NCI-H82 treated with DMSO at 0.1 percent for 48 hours (cell line): ENCODE measurements around the gene HIRA.
"Not testable (repeated sequence)": the region's sequence is repeated elsewhere in the genome, so short reads cannot be mapped to it uniquely, and the experiment has no call there.

Experiments
- DNase-seq: peaks from one replicate; lab custom pipeline; 2025; ENCODE audit not compliant: unreplicated experiment; lab: John Stamatoyannopoulos, UW

Gene HIRA

GRCh38 chr22:19331474-19331873 is 100.1 kb downstream of the HIRA start:
- DNase-seq, result no peak

DNA sequence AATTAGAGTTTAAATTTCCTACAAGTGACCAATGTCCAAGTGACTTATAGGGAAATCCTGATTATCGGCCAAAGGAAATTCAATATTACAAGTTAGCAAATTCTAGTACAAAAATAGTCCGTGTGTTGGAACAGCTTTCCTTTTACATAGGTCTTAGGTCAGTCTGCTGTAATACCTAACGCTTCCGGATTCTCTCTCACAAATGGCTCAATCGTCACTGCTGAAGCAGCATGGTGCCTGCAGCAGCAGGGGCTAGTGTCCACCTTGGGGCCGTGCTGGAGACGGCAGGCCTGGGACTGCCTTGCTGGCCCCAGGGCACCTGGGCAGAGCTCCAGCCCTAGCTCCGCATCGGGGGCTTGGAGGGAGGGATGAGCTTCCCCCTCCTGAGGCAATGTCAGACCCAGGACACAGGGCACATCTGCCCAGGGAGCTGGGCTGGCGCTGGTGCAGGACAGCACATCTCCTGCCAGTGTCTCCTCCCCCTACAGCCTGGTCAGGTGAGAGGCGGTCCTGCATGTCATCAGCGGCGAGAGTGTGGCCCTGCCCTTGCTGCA is 100.6 kb downstream of the HIRA start:
- DNase-seq, result no peak

DNA sequence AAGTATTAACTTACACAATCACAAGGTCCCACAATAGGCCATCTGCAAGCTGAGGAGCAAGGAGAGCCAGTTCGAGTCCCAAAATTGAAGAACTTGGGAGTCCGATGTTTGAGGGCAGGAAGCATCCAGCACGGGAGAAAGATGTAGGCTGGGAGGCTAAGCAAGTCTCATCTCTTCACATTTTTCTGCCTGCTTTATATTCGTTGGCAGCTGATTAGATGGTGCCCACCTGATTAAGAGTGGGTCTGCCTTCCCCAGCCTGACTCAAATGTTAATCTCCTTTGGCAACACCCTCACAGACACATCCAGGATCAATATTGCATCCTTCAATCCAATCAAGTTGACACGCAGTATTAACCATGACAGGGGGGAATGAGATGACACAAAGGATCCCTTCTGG is 101.3 kb downstream of the HIRA start:
- DNase-seq, result not testable (repeated sequence)

DNA sequence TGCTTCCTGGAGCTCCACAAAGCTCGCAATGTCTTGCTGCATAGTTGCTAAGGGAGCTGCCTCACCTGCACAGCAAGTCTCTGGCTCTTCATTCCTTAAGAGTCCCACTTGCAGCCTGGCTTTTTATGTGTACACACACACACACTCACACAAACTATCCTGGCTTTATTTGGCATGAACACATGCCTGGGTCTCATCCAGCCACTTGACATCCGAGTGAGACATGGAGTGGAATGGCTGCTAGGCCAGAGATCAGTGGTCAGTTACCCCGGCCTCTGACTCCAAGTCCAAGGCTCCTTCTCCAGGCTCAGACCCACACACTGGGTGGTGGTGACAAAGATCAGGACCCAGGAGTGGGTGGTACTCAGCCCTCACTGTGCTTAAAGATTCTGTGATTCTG is 102.1 kb downstream of the HIRA start:
- no peak for DNase-seq

GRCh38 chr22:19325296-19325948 is 106.1 kb downstream of the HIRA start:
- no peak for DNase-seq

DNA sequence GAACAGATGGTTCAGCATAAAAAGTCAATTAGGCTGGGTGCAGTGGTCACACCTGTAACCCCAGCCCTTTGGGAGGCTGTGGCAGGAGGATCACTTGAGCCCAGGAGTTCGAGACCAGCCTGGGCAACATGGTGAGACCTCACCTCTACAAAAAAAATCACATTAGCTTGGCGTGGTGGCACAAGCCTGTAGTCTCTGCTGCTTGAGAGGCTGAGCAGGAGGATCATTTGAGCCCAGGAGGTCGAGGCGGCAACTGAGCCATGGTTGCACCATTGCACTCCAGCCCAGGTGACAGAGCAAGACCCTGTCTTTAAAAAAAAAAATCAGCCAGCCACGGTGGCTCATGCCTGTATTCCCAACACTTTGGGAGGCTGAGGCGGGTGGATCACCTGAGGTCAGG is 108.1 kb downstream of the HIRA start:
- not testable (repeated sequence) for DNase-seq

DNA sequence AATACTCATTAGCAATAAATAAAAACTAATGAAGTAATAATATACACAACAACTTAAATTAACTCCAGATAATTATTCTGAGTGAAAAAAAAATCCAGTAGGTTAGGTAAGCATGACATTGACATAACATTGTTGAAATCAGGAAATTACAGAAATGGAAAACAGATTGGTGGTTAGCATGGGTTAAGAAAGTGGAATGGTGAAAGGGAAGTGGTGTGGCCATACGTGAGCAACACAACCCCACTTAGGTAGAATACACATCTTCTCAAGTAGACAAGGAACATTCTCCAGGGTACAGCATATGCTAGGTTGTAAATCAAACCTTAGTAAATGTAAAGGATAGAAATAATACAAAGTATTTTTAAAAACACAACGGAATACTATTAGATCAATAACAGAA is 109.8 kb downstream of the HIRA start:
- no peak for DNase-seq

- DNase-seq, result not testable (repeated sequence)
Observed at GRCh38 chr22:19320136-19320535, 111.4 kb downstream of the HIRA start.

GRCh38 chr22:19319281-19319680 is 112.3 kb downstream of the HIRA start:
- no peak for DNase-seq

DNA sequence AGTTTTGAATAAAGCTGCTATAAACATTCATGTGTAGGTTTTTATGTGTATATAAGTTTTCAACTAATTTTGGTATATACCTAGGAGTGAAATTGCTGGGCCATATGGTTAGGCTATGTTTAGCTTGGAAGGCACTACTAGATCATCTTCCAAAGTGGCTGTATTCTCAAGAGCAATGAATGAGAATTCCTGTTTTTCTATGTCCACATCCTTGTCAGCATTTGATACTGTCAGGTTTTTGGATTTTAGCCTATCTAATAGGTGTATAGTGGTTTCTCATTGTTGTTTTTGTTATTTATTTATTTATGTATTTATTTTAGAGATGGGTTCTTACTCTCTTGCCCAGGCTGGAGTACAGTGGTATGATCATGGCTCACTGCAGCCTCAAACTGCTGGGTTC is 113.7 kb downstream of the HIRA start:
- DNase-seq, result no peak

DNA sequence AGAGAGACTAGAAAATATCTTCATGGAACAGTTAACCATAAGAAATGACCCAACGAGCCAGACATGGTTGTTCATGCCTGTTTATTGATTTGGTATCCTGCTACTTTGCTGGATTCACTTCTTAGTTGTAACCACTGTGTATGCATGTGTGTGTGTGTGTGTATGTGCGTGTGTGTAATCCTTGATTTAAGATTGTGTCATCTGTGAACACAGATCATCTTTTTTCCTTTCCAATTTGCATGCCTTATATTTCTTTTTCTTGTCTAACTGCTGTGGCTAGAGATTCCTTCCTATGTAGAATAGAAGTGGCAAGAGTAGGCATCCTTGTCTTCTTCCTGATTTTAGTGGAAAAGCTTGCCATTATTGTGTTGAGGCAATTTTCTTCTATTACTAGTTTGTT is 123.7 kb downstream of the HIRA start:
- no peak for DNase-seq

DNA sequence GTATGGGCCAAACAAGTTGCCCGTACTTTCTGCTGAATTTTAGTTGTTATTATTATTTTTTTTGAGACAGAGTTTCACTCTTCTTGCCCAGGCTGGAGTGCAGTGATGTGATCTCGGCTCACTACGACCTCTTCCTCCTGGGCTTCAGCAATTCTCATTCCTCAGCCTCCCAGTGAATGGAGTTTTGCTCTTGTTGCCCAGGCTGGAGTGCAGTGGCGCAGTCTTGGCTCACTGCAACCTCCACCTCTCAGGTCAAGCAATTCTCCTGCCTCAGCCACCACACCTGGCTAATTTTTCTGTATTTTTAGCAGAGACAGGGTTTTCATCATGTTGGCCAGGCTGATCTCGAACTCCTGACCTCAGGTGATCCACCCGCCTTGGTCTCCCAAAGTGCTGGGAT is 125.0 kb downstream of the HIRA start:
- not testable (repeated sequence) for DNase-seq

DNA sequence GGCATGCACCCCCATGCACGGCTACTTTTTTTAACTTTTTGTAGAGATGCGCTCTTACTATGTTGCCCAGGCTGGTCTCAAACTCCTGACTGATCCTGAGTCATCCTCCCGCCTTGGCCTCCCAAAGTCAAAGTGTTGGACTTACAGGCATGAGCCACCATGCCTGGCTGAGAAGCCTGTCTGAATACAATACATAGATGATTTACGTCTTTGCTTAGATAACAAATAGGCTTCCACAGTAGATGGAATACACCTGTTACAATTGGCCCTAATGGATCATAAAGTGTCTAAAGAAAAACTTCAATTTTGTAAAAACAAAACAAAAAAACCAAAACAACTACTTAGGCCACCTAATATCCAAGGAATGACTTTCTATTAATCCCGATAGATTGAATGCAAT is 127.0 kb downstream of the HIRA start:
- DNase-seq, result no peak

DNA sequence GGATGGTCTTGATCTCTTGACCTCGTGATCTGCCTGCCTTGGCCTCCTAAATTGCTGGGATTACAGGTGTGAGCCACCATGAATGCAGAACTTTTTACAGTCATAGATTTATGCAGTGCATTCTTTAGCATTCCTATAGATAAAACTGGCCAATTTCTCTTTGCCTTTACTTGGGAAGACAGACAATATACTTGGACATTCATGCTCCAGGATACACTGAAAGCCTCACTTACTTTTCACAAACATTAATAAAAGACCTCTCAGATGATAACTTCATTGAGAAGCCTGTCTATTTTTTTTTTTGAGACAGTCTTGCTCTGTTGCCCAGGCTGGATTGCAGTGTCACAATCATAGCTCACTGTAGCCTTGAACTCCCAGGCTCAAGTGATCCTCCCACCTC is 127.7 kb downstream of the HIRA start:
- no peak for DNase-seq

- DNase-seq, result no peak
Observed at GRCh38 chr22:19295733-19296132, 135.8 kb downstream of the HIRA start.

GRCh38 chr22:19292458-19293230 is 138.9 kb downstream of the HIRA start:
- no peak for DNase-seq

GRCh38 chr22:19291580-19292457 is 139.7 kb downstream of the HIRA start, which contains the start of gene CLTCL1:
Gene CLTCL1 (minus strand): TSS chr22:19291719. CDS start chr22:19291641, 78 bp downstream.
- no peak for DNase-seq

GRCh38 chr22:19291218-19291579 is 140.3 kb downstream of the HIRA start:
- no peak for DNase-seq

DNA sequence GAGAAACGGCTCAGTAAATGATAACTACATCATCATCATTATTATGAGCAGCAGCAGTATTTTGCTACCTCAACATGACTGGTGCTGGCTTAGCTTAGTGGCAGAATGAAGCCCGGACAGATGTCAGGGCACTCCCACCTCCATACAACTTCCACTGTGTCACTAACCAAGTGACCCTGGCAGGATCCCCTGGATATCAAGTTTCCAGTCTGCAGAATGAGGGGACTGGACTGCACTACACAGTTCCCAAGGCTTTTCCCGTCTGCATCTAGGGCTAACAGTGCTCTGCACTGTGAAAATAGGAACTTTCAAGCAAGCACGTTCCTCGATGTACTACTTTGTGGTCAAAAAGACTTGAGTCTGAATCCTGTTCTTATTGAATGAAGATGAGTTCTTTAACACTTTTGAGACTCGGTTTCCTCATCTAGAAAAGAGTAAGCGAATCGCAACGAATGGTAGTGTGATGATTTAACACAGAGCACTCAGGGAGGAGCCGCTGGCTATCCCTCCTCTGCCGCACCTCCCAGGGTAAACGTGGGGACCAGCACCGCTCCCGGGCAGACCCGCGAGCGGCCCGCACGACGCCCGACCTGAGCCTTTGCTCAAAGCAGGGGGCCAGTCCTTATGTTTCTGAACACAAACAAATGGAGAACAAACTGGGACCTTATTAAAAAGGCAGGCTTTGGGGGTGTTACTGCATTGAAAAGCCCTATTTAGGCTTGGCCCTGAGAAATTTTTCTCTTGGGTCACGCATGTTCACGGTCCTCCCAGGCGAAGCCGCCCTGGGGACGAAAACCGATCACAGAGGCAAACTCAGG is 140.9 kb downstream of the HIRA start:
- DNase-seq, result no peak

DNA sequence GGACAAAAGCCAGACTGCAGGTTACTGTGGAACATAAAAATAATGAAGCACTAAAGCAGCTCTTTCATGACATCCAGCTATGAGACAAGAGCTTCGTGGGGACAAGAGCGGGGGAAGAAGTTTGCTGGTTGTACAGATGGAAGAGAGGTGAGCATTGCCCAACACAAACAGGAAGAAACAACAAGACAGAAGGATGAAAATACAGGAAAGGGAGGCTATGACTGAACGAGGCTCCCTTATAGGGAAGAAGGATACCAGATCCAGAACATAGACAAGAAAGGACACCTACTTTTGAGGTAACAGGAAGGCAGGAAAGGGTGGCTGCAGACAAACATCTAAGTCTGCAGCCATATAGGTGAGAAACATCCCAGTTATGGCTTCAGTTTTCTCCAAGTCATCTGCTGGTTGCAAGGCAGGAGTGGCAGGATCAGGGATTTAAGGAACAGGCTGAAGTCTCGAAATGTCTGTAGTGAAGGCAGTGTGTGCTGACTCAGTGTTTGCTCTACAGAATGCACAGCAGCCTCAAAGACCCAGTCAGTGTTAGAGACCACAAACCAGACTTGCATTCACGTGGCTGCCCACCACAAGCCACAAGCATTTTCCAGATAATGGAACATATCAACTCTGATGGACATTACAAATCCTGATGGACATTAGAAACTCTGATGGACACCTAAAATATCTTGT is 141.9 kb downstream of the HIRA start:
- no peak for DNase-seq
